Neural progenitor cell (in vitro differentiated cells): ENCODE results near the gene CFAP157.

Source experiments
- CTCF ChIP-seq: fragments of 200-600 bp; sonication (generic); IDR thresholded peaks from 2 replicates; pipeline ENCODE4 v1.5.1; 2017; ENCODE audit warnings: antibody characterized with exemption, mild to moderate bottlenecking
- EZH2 ChIP-seq: fragments of 200-600 bp; sonication (generic); IDR thresholded peaks from 2 replicates; pipeline ENCODE4 v1.6.1; 2017; ENCODE audit warnings: antibody characterized with exemption, mild to moderate bottlenecking, moderate library complexity

GRCh38 chr9:127658428-127658827 lies 48.4 kb upstream of the CFAP157 start:
- TF ChIP-seq CTCF (no peak), EZH2 (no peak)
